HFFc6 (cell line): Measurements from ENCODE around the gene CACNA1C. TPM values are rescaled to one million over a fixed set of nuclear protein-coding genes. Genes with fewer than 3 reads are reported as not detected.

Experiments used
- DNase-seq: peaks from one replicate; pipeline ENCODE4 v3.0.0-alpha.2; 2018
- H3K27ac Mint-ChIP-seq: 2 replicates; pipeline ENCODE4 v1.8.0; 2020; ENCODE audit warnings: mild to moderate bottlenecking, mixed read lengths
- H3K27me3 Mint-ChIP-seq: 2 replicates; pipeline ENCODE4 v1.8.0; 2021; ENCODE audit warnings: mild to moderate bottlenecking, moderate library complexity, mixed read lengths; ENCODE audit not compliant: insufficient read depth
- H3K36me3 Mint-ChIP-seq: 2 replicates; pipeline ENCODE4 v1.8.0; 2021; ENCODE audit warnings: low read depth, mixed read lengths
- H3K4me1 Mint-ChIP-seq: 2 replicates; pipeline ENCODE4 v1.8.0; 2020; ENCODE audit warnings: low read depth, mixed read lengths
- H3K4me3 Mint-ChIP-seq: 2 replicates; pipeline ENCODE4 v1.8.0; 2020; ENCODE audit warnings: mild to moderate bottlenecking, moderate library complexity, mixed read lengths
- H3K9me3 Mint-ChIP-seq: 2 replicates; pipeline ENCODE4 v1.8.0; 2020; ENCODE audit warnings: mild to moderate bottlenecking, mixed read lengths
- CTCF ChIP-seq: fragments of 200-600 bp; sonication (generic); IDR thresholded peaks from 2 replicates; pipeline ENCODE4 v1.5.0; 2021; ENCODE audit warnings: antibody characterized with exemption, mild to moderate bottlenecking
- total RNA-seq, 6 experiments: library from RNA; stranded (reverse); fragmentation: NEBNext Ultra II Directional; extraction: Animal tissue kit (Norgen Biotek cat#: 25700); gene quantifications; 2 replicates in 1 of 6; 3 replicates in 5 of 6; pipeline ENCODE4 v1.2.3, GENCODE V29; 2021

CACNA1C gene
- total RNA-seq, 6 experiments from 2014 or later: 6.7 to 11.5 (median 10.6) TPM

GRCh38 chr12:2076728-2077127 is 23.9 kb downstream of the CACNA1C start:
- H3K27ac Mint-ChIP-seq: no peak overlapping the region
- H3K4me3 Mint-ChIP-seq: no peak overlapping the region
- TF ChIP-seq CTCF: no peak
- H3K36me3 Mint-ChIP-seq: peaks cover 23% of the 10 kb centered on the region
- H3K4me1 Mint-ChIP-seq: peaks cover 29% of the 10 kb centered on the region
- H3K27me3 Mint-ChIP-seq: no peaks in the 10 kb centered on the region
- DNase-seq: no peak
- peaks cover 19% of the 10 kb centered on the region for H3K9me3 Mint-ChIP-seq

DNA sequence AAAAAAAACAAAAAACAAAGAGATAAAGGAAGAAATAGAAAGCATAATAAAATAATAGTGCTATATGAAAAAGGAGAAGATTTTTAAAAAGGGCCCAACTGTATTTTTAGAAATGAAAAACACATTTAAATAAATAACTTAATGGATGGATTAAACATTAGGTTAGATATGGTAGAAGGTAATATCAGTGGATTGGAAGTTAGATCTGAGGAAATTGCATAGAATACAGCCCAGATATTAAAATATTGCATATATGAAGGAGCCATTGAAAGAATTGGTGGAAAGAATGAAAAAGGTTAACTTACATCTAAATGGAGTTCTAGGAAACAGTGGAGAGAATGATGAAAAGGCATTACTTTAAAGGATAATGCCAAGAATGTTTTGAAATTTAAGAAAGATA is 27.8 kb downstream of the CACNA1C start:
- peaks cover 55% of the 10 kb centered on the region for H3K4me1 Mint-ChIP-seq
- DNase-seq: no peak
- H3K4me3 Mint-ChIP-seq: no peak overlapping the region
- TF ChIP-seq CTCF: no peak
- no peaks in the 10 kb centered on the region; the same call in 1 of the 2 replicates for H3K27me3 Mint-ChIP-seq
- peaks cover 26% of the 10 kb centered on the region for H3K36me3 Mint-ChIP-seq
- peaks cover 18% of the 10 kb centered on the region for H3K9me3 Mint-ChIP-seq
- H3K27ac Mint-ChIP-seq: no peak overlapping the region

DNA sequence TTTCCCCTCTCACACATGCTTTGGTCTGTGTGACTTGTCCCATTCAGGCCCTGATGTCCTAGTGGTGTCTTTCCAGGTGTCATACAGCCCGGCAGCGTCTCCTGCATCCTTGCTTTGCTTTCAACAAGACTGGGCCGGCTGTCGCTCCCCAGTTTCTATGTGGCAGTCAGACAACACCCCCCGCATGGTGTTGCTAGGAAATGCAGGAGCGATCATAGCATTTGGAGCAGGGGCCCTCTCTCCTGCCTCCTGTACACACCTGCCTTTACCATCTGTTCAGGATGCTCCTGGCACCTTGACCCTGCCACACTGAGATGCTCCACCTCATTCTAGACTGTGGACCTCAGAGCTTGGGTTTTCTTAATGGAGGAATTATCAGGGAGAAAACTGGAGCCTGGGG is 29.5 kb downstream of the CACNA1C start:
- peaks cover 18% of the 10 kb centered on the region for H3K9me3 Mint-ChIP-seq
- peaks cover 26% of the 10 kb centered on the region for H3K36me3 Mint-ChIP-seq
- no peak overlapping the region for H3K4me3 Mint-ChIP-seq
- DNase-seq: no peak
- H3K27ac Mint-ChIP-seq: no peak overlapping the region
- peaks cover 59% of the 10 kb centered on the region for H3K4me1 Mint-ChIP-seq
- H3K27me3 Mint-ChIP-seq: no peaks in the 10 kb centered on the region; the same call in 1 of the 2 replicates
- TF ChIP-seq CTCF: no peak

DNA sequence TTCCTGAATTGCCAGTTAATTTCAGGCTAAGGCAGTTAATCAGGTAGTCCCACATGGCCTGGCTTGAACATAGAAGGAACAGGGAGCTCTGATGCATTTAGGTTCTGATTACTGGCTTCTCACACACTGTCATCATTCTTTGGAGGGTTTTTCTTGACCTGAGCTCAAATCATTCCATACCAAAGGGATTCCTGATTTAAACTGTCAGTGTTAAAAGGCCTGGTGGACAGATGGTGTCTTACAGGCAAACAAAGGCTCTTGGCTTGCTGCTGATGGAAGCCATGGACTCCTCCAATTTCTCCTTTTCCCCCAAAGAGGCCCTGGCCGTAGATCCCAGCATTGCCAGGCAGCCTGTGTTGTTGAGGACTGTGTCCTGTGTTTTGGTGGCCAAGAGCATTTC is 30.2 kb downstream of the CACNA1C start:
- Mint-ChIP-seq H3K9me3 (peaks cover 18% of the 10 kb centered on the region), H3K4me1 (peaks cover 59% of the 10 kb centered on the region), H3K27me3 (no peaks in the 10 kb centered on the region; the same call in 1 of the 2 replicates), H3K4me3 (peak overlapping the region; percentile 4; the same call in 1 of the 2 replicates), H3K27ac (peak overlapping the region; percentile 48), H3K36me3 (peaks cover 24% of the 10 kb centered on the region)
- TF ChIP-seq CTCF: no peak; the same call in 1 of the 2 replicates
- DNase-seq: no peak

- no peaks in the 10 kb centered on the region; the same call in 1 of the 2 replicates for H3K27me3 Mint-ChIP-seq
- H3K4me3 Mint-ChIP-seq: peak overlapping the region; percentile 4; the same call in 1 of the 2 replicates
- no peak for DNase-seq
- no peak for TF ChIP-seq CTCF
- H3K9me3 Mint-ChIP-seq: peaks cover 13% of the 10 kb centered on the region
- H3K27ac Mint-ChIP-seq: peak overlapping the region; percentile 48
- H3K36me3 Mint-ChIP-seq: peaks cover 18% of the 10 kb centered on the region
- H3K4me1 Mint-ChIP-seq: peaks cover 59% of the 10 kb centered on the region
Observed at GRCh38 chr12:2083561-2083960, 30.8 kb downstream of the CACNA1C start.
